ENCODE data around the gene DGLUCY. TPM values are rescaled to one million over a fixed set of nuclear protein-coding genes. Genes with fewer than 3 reads are reported as not detected.

DGLUCY gene
- total RNA-seq, 2 donors from 2014 or later, result 88.0 to 148 TPM

- H3K27me3 ChIP-seq (replicated peaks; ENCODE audit: insufficient read depth), result no peaks in the 10 kb centered on the region
- no peaks in the 10 kb centered on the region for H3K9me3 ChIP-seq
- H3K27ac ChIP-seq, result no peak overlapping the region
- no peaks in the 10 kb centered on the region for H3K36me3 ChIP-seq
- no peaks in the 10 kb centered on the region for H3K4me1 ChIP-seq (replicated peaks)
- intact Hi-C loops (cut with DNase I), result no loop called here
- 67% methylated on average over 10 of the region's 10 CpGs for WGBS
- TF ChIP-seq POLR2A (IDR thresholded peaks at IDR 0.05) (no peak), CTCF (IDR thresholded peaks at IDR 0.05) (no peak), POLR2AphosphoS5 (IDR thresholded peaks at IDR 0.05) (no peak)
- H3K4me3 ChIP-seq, result no peak overlapping the region
- DNase-seq (ENCODE audit: low spot score), result no peak
These were observed 136.2 kb downstream of the DGLUCY start for GRCh38 chr14:91249841-91250616.

GRCh38 chr14:91250912-91251311 lies 137.0 kb downstream of the DGLUCY start:
- Histone ChIP-seq H3K4me3 (no peak overlapping the region), H3K27ac (no peak overlapping the region), H3K9me3 (no peaks in the 10 kb centered on the region), H3K27me3 (replicated peaks; ENCODE audit: insufficient read depth) (no peaks in the 10 kb centered on the region), H3K36me3 (no peaks in the 10 kb centered on the region), H3K4me1 (replicated peaks) (no peaks in the 10 kb centered on the region)
- intact Hi-C loops (cut with DNase I), result no loop called here
- no peak for TF ChIP-seq CTCF (IDR thresholded peaks at IDR 0.05)
- TF ChIP-seq POLR2AphosphoS5 (IDR thresholded peaks at IDR 0.05), result no peak
- no peak for TF ChIP-seq POLR2A (IDR thresholded peaks at IDR 0.05)
- DNase-seq (ENCODE audit: low spot score), result no peak
- WGBS, result 69% methylated on average over 5 of the region's 5 CpGs

- Histone ChIP-seq H3K4me3 (peak overlapping the region; percentile 50), H3K9me3 (no peaks in the 10 kb centered on the region), H3K27ac (peak overlapping the region; percentile 51 to 63), H3K36me3 (no peaks in the 10 kb centered on the region), H3K27me3 (replicated peaks; ENCODE audit: insufficient read depth) (no peaks in the 10 kb centered on the region), H3K4me1 (replicated peaks) (no peaks in the 10 kb centered on the region)
- DNase-seq (ENCODE audit: low spot score), result peak; percentile 44
- no peak for TF ChIP-seq CTCF (IDR thresholded peaks at IDR 0.05)
- TF ChIP-seq POLR2AphosphoS5 (IDR thresholded peaks at IDR 0.05), result no peak
- no peak for TF ChIP-seq POLR2A (IDR thresholded peaks at IDR 0.05)
- intact Hi-C loops (cut with DNase I), result no loop called here
- WGBS, result 5% methylated on average over 61 of the region's 95 CpGs
These were observed 139.3 kb downstream of the DGLUCY start for GRCh38 chr14:91252871-91253794.

- WGBS, result 76% methylated on average over 12 of the region's 20 CpGs
- Histone ChIP-seq H3K9me3 (no peaks in the 10 kb centered on the region), H3K36me3 (no peaks in the 10 kb centered on the region), H3K4me1 (replicated peaks) (no peaks in the 10 kb centered on the region), H3K27ac (peak overlapping the region; percentile 51 to 63), H3K4me3 (peak overlapping the region; percentile 50), H3K27me3 (replicated peaks; ENCODE audit: insufficient read depth) (no peaks in the 10 kb centered on the region)
- TF ChIP-seq CTCF (IDR thresholded peaks at IDR 0.05) (no peak), POLR2AphosphoS5 (IDR thresholded peaks at IDR 0.05) (no peak), POLR2A (IDR thresholded peaks at IDR 0.05) (no peak)
- no peak for DNase-seq (ENCODE audit: low spot score)
- intact Hi-C loops (cut with DNase I), result no loop called here
These were observed 140.0 kb downstream of the DGLUCY start for GRCh38 chr14:91253795-91254323.

Data from prostate gland (tissue), 2 donors.